Thyroid gland (tissue), 4 donors: Measurements from ENCODE around the gene TNP2.
"Not testable (repeated sequence)": the region's sequence is repeated elsewhere in the genome, so short reads cannot be mapped to it uniquely, and the experiment has no call there.

ENCODE experiments used
- POLR2A ChIP-seq, 2 donors: fragments of 450-650 bp; IDR thresholded peaks; one replicate each; pipeline ENCODE4 v1.6.1; 2017; ENCODE audit warnings: antibody characterized with exemption in 2 of 2, mild to moderate bottlenecking in 2 of 2, moderate library complexity in 1 of 2
- TF ChIP-seq, protein P1 (sequence below), 6 experiments: fragments of 200-600 bp in 3 of 6; fragments of 450-650 bp in 3 of 6; sonication (generic) in 3 of 6; IDR thresholded peaks; one replicate each; pipeline ENCODE4 v1.5.1; 2016 to 2019; ENCODE audit warnings: antibody characterized with exemption in 6 of 6, mild to moderate bottlenecking in 2 of 6, inconsistent platforms in 1 of 6, moderate library complexity in 1 of 6

DNA sequence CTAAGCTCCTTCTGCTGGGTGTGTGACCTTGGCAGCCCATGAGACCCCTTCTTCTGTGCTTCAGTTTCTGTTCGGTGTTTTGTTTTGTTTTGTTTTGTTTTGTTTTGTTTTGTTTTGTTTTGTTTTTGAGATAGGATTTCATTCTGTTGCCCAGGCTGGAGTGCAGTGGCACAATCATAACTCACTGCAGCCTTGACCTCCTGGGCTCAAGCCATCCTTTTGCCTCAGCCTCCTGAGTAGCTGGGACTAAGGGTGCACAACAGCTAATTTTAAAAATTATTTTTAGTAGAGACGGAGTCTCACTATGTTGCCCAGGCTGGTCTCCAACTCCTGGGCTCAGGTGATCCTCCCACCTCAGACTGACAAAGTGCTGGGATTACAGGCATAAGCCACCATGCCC lies 48.6 kb downstream of the TNP2 start:
- TF ChIP-seq, protein P1, sequence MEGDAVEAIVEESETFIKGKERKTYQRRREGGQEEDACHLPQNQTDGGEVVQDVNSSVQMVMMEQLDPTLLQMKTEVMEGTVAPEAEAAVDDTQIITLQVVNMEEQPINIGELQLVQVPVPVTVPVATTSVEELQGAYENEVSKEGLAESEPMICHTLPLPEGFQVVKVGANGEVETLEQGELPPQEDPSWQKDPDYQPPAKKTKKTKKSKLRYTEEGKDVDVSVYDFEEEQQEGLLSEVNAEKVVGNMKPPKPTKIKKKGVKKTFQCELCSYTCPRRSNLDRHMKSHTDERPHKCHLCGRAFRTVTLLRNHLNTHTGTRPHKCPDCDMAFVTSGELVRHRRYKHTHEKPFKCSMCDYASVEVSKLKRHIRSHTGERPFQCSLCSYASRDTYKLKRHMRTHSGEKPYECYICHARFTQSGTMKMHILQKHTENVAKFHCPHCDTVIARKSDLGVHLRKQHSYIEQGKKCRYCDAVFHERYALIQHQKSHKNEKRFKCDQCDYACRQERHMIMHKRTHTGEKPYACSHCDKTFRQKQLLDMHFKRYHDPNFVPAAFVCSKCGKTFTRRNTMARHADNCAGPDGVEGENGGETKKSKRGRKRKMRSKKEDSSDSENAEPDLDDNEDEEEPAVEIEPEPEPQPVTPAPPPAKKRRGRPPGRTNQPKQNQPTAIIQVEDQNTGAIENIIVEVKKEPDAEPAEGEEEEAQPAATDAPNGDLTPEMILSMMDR (IDR thresholded peaks at IDR 0.05), result not testable (repeated sequence)
- TF ChIP-seq POLR2A (IDR thresholded peaks at IDR 0.05), result not testable (repeated sequence)
